HG02884 (cell line): ENCODE measurements around the gene ORC2.
A peak's percentile ranks its signal among the peaks of the same experiment; 100 is the strongest.
"Not testable (repeated sequence)": the region's sequence is repeated elsewhere in the genome, so short reads cannot be mapped to it uniquely, and the experiment has no call there.

Experiments used
- ATAC-seq: cut with Tn5 transposase; IDR thresholded peaks from one replicate; pipeline ENCODE4 v1.9.1; 2021; ENCODE audit warnings: mild to moderate bottlenecking, moderate library complexity; ENCODE audit not compliant: unreplicated experiment

The ORC2 gene

GRCh38 chr2:200939832-200940231, 23.6 kb downstream of the ORC2 start:
- ATAC-seq = no peak

- no peak for ATAC-seq
Observed at GRCh38 chr2:200930947-200931626, 32.4 kb downstream of the ORC2 start.

GRCh38 chr2:200929334-200930249, 33.9 kb downstream of the ORC2 start:
- ATAC-seq = no peak

- no peak for ATAC-seq
Observed at GRCh38 chr2:200922439-200922838, 41.0 kb downstream of the ORC2 start.

GRCh38 chr2:200913654-200914053, 49.8 kb downstream of the ORC2 start:
- ATAC-seq = no peak

GRCh38 chr2:200909958-200910357, 53.5 kb downstream of the ORC2 start:
- no peak for ATAC-seq

GRCh38 chr2:200905618-200906296, 57.7 kb downstream of the ORC2 start:
- no peak for ATAC-seq

GRCh38 chr2:200901459-200902072, 61.9 kb downstream of the ORC2 start:
- ATAC-seq = peak; percentile 98

- ATAC-seq = no peak
Observed at GRCh38 chr2:200899482-200899881, 64.0 kb downstream of the ORC2 start.

- ATAC-seq = peak; percentile 84
Observed at GRCh38 chr2:200888704-200889625, 74.5 kb downstream of the ORC2 start, which contains the start of the genes NIF3L1 and PPIL3. Gene NIF3L1 (plus strand): TSS chr2:200889371. CDS start chr2:200891944, 2,573 bp downstream. Gene PPIL3 (minus strand): TSS chr2:200889077. CDS start chr2:200887615, 1,462 bp downstream.

GRCh38 chr2:200881715-200882249, 81.7 kb downstream of the ORC2 start:
- not testable (repeated sequence) for ATAC-seq

- no peak for ATAC-seq
Observed at GRCh38 chr2:200878289-200878880, 85.1 kb downstream of the ORC2 start.

- ATAC-seq = no peak
Observed at GRCh38 chr2:200877443-200877842, 86.0 kb downstream of the ORC2 start.

GRCh38 chr2:200873560-200873959, 89.9 kb downstream of the ORC2 start:
- ATAC-seq = no peak

GRCh38 chr2:200871151-200871550, 92.3 kb downstream of the ORC2 start:
- no peak for ATAC-seq

- no peak for ATAC-seq
Observed at GRCh38 chr2:200869014-200869413, 94.4 kb downstream of the ORC2 start.

- ATAC-seq = peak; percentile 74
Observed at GRCh38 chr2:200864176-200865034, 99.1 kb downstream of the ORC2 start, which contains the start of gene CLK1. Gene CLK1 (minus strand): TSS chr2:200864658. CDS start chr2:200861862, 2,796 bp downstream.

GRCh38 chr2:200863782-200864175, 99.7 kb downstream of the ORC2 start:
- ATAC-seq = peak; percentile 3
